Measurements from ENCODE around the gene FHDC1.

The FHDC1 gene

DNA sequence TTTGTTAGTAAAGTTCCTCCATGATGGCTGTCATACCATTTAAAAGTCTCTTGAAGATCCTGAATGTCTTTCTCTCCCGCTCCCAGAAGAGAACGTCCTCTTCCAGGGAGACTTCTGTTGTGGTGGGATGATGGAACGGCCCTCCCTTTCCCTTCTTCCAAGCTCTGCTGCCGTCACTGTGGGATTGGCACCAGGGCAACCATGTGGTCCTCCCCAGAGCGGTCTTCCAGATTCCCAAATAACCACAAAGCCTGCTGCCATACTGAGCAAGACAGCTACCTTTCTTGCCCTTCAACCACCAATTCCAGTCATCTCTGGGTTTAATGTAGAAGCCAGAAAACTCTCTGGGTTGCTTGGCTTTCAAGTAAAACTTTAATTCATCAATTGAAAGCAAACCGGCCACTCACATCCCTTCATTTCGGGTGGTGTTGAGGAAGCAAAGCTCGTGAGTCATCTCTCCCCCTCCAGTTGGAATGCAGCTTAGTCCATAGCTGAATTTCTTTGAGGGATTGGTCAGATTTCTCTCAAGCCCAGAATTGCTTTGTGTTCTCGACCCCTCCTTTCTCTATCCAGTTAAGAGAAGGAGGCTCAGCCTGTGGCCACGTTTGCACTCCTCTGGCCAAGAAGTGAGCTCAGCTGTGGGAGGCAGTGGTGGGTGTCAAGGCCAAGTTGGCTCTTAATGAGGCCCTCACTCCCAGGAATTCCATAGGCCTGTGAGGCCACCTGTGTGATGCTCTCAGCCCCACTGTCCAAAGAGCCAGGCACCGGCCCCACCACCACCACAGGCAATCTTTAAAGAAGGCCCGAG lies 36.9 kb downstream of the FHDC1 start:
- TF ChIP-seq, protein P1, sequence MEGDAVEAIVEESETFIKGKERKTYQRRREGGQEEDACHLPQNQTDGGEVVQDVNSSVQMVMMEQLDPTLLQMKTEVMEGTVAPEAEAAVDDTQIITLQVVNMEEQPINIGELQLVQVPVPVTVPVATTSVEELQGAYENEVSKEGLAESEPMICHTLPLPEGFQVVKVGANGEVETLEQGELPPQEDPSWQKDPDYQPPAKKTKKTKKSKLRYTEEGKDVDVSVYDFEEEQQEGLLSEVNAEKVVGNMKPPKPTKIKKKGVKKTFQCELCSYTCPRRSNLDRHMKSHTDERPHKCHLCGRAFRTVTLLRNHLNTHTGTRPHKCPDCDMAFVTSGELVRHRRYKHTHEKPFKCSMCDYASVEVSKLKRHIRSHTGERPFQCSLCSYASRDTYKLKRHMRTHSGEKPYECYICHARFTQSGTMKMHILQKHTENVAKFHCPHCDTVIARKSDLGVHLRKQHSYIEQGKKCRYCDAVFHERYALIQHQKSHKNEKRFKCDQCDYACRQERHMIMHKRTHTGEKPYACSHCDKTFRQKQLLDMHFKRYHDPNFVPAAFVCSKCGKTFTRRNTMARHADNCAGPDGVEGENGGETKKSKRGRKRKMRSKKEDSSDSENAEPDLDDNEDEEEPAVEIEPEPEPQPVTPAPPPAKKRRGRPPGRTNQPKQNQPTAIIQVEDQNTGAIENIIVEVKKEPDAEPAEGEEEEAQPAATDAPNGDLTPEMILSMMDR (IDR thresholded peaks at IDR 0.05; ENCODE audit: insufficient read depth, low read depth, low read length, missing control alignments) = no peak
- no peak for DNase-seq (ENCODE audit: low read depth)
- no peak overlapping the region for H3K4me3 ChIP-seq (ENCODE audit: low read depth, low read length)

- H3K4me3 ChIP-seq (ENCODE audit: low read depth, low read length) = no peak overlapping the region
- DNase-seq (ENCODE audit: low read depth) = no peak
- TF ChIP-seq, protein P1 (IDR thresholded peaks at IDR 0.05; ENCODE audit: insufficient read depth, low read depth, low read length, missing control alignments) = no peak
These were observed 37.7 kb downstream of the FHDC1 start for GRCh38 chr4:152973629-152974467.

DNA sequence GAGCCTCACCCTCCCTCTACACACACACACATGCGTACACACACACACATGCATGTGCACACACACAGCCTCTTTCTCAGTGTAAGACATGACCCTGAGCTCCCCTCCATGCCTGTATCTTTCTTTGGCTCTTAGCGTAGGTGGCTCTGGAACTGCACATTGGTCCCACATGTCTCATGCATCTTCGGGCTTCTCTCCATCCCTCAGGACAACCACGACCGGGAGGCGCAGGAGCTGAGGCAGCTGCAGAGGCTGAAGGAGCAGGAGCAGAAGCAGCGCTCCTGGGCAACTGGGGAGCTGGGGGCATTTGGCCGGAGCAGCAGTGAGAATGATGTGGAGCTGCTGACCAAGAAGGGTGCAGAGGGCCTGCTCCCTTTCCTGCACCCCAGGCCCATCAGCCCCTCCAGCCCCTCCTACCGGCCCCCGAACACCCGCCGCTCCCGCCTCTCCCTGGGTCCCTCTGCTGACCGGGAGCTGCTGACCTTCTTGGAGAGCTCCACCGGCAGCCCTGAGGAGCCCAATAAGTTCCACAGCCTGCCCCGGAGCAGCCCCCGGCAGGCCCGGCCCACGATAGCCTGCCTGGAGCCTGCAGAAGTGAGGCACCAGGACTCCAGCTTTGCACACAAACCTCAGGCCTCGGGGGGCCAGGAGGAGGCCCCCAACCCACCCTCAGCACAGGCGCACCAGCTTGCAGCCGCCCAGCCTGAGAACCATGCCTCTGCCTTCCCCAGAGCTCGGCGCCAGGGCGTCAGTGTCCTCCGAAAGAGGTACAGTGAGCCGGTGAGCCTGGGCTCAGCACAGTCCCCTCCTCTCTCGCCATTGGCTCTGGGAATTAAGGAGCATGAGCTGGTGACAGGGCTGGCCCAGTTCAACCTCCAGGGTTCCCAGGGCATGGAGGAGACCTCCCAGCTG lies 38.6 kb downstream of the FHDC1 start:
- DNase-seq (ENCODE audit: low read depth) = no peak

GRCh38 chr4:152975380-152976211 lies 39.5 kb downstream of the FHDC1 start:
- DNase-seq (ENCODE audit: low read depth) = no peak
- TF ChIP-seq, protein P1 (IDR thresholded peaks at IDR 0.05; ENCODE audit: insufficient read depth, low read depth, low read length, missing control alignments) = no peak
- H3K4me3 ChIP-seq (ENCODE audit: low read depth, low read length) = no peak overlapping the region

More for the DNA sequence above, 38.6 kb downstream of the FHDC1 start:
- TF ChIP-seq, protein P1 (IDR thresholded peaks at IDR 0.05; ENCODE audit: insufficient read depth, low read depth, low read length, missing control alignments) = no peak
- H3K4me3 ChIP-seq (ENCODE audit: low read depth, low read length) = no peak overlapping the region

GRCh38 chr4:152976212-152976761 lies 40.2 kb downstream of the FHDC1 start:
- H3K4me3 ChIP-seq (ENCODE audit: low read depth, low read length) = no peak overlapping the region
- TF ChIP-seq, protein P1 (IDR thresholded peaks at IDR 0.05; ENCODE audit: insufficient read depth, low read depth, low read length, missing control alignments) = no peak
- DNase-seq (ENCODE audit: low read depth) = no peak
